Stimulated activated CD8-positive, alpha-beta memory T cell treated with anti-CD3 and anti-CD28 coated beads, Interleukin-2, amount 100 ng/mL, for 48 hours (primary cell): ENCODE measurements around the gene ZNF580.

ENCODE experiments used
- DNase-seq, 2 donors: peaks; one replicate each; pipeline ENCODE4 v3.0.0-alpha.2; 2020; ENCODE audit warnings: low read depth in 2 of 2

Gene ZNF580

GRCh38 chr19:55640577-55641425 is at the start of gene ZNF580:
ZNF580 (plus strand) TSS chr19:55641002; CDS start chr19:55642509, 1,507 bp downstream.
- DNase-seq, result peak; percentile 56 to 64

GRCh38 chr19:55591555-55591954 is 49.2 kb upstream of the ZNF580 start:
- no peak for DNase-seq

GRCh38 chr19:55592391-55593090 is 48.3 kb upstream of the ZNF580 start:
- no peak for DNase-seq

- no peak for DNase-seq
These were observed 47.6 kb upstream of the ZNF580 start for GRCh38 chr19:55593096-55593772.

- no peak for DNase-seq
These were observed 45.7 kb upstream of the ZNF580 start for GRCh38 chr19:55594996-55595545.

GRCh38 chr19:55596304-55596703 is 44.5 kb upstream of the ZNF580 start:
- DNase-seq, result no peak

GRCh38 chr19:55597501-55597921 is 43.3 kb upstream of the ZNF580 start:
- no peak for DNase-seq

- no peak for DNase-seq
These were observed 42.8 kb upstream of the ZNF580 start for GRCh38 chr19:55598034-55598433.

- peak; percentile 85 to 92 for DNase-seq
These were observed 41.9 kb upstream of the ZNF580 start for GRCh38 chr19:55598719-55599467.

GRCh38 chr19:55599468-55599841 is 41.3 kb upstream of the ZNF580 start, which contains the start of gene FIZ1:
FIZ1 (minus strand) TSS chr19:55599517; CDS start chr19:55597865, 1,652 bp downstream.
- DNase-seq, result peak; percentile 93 to 94

- peak; percentile 72 to 81 for DNase-seq
These were observed 40.8 kb upstream of the ZNF580 start, which contains the start of gene ZNF524 for GRCh38 chr19:55599842-55600661. ZNF524 (plus strand) TSS chr19:55600288; CDS start chr19:55602113, 1,825 bp downstream.

GRCh38 chr19:55600662-55601028 is 40.2 kb upstream of the ZNF580 start:
- no peak for DNase-seq

GRCh38 chr19:55601084-55601483 is 39.7 kb upstream of the ZNF580 start:
- no peak for DNase-seq

- no peak for DNase-seq
These were observed 38.4 kb upstream of the ZNF580 start for GRCh38 chr19:55602104-55603001.

- no peak for DNase-seq
These were observed 37.7 kb upstream of the ZNF580 start for GRCh38 chr19:55603115-55603514.

GRCh38 chr19:55603581-55604292 is 37.1 kb upstream of the ZNF580 start:
- no peak for DNase-seq

- peak; percentile 98 to 99 for DNase-seq
These were observed 35.6 kb upstream of the ZNF580 start for GRCh38 chr19:55605207-55605636.

- DNase-seq, result peak; percentile 54 to 65
These were observed 34.9 kb upstream of the ZNF580 start, which contains the start of gene ZNF865 for GRCh38 chr19:55605637-55606470. ZNF865 (plus strand) TSS chr19:55605647; CDS start chr19:55613619, 7,972 bp downstream.
